ENCODE data around the gene ZNF813. TPM values are rescaled to one million over a fixed set of nuclear protein-coding genes. Genes with fewer than 3 reads are reported as not detected.

ZNF813 gene
- total RNA-seq, 1 donor from 2014 or later, result 4.6 TPM

GRCh38 chr19:53537521-53538377 is 70.2 kb downstream of the ZNF813 start, which contains the start of gene ZNF331:
ZNF331 (plus strand) TSS chr19:53538145; CDS start chr19:53569377, 31,232 bp downstream.
- TF ChIP-seq CTCF (conservative IDR thresholded peaks at IDR 0.05; ENCODE audit: low read depth, low read length), result peak; percentile 31
- peak within 1 kb of the TSS; percentile 77 for H3K4me3 ChIP-seq (ENCODE audit: low read depth, low read length)
- no peak for DNase-seq (ENCODE audit: low read depth)

GRCh38 chr19:53538378-53539109 is 71.0 kb downstream of the ZNF813 start:
- no peak for TF ChIP-seq CTCF (conservative IDR thresholded peaks at IDR 0.05; ENCODE audit: low read depth, low read length)
- no peak for DNase-seq (ENCODE audit: low read depth)
- peak overlapping the region; percentile 77 for H3K4me3 ChIP-seq (ENCODE audit: low read depth, low read length)

- no peak for TF ChIP-seq CTCF (conservative IDR thresholded peaks at IDR 0.05; ENCODE audit: low read depth, low read length)
- DNase-seq (ENCODE audit: low read depth), result no peak
- H3K4me3 ChIP-seq (ENCODE audit: low read depth, low read length), result no peak overlapping the region
These were observed 72.6 kb downstream of the ZNF813 start for GRCh38 chr19:53540091-53540490.

GRCh38 chr19:53541971-53542370 is 74.4 kb downstream of the ZNF813 start:
- H3K4me3 ChIP-seq (ENCODE audit: low read depth, low read length), result no peak overlapping the region
- no peak for DNase-seq (ENCODE audit: low read depth)
- no peak for TF ChIP-seq CTCF (conservative IDR thresholded peaks at IDR 0.05; ENCODE audit: low read depth, low read length)

- DNase-seq (ENCODE audit: low read depth), result no peak
- H3K4me3 ChIP-seq (ENCODE audit: low read depth, low read length), result no peak overlapping the region
- no peak for TF ChIP-seq CTCF (conservative IDR thresholded peaks at IDR 0.05; ENCODE audit: low read depth, low read length)
These were observed 77.9 kb downstream of the ZNF813 start for GRCh38 chr19:53545271-53546065.

Other genes with a start within 250 kb of the ZNF813 start
- gene ZNF677, start 212.9 kb upstream of the ZNF813 start, total RNA-seq, result 8.5 and 25.3 TPM in 2 replicates
- not detected in 2 replicates for gene VN1R2, start 209.4 kb upstream of the ZNF813 start, total RNA-seq
- not detected in 2 replicates for gene VN1R4, start 200.0 kb upstream of the ZNF813 start, total RNA-seq
- 4.5 and 4.6 TPM in 2 replicates for gene ZNF845, start 134.0 kb upstream of the ZNF813 start, total RNA-seq
- 5.6 and 16.3 TPM in 2 replicates for gene ZNF525, start 102.0 kb upstream of the ZNF813 start, total RNA-seq
- gene ZNF765, start 72.6 kb upstream of the ZNF813 start, total RNA-seq, result 5.1 and 5.5 TPM in 2 replicates
- gene ZNF761, start 35.7 kb upstream of the ZNF813 start, total RNA-seq, result 4.4 and 6.1 TPM in 2 replicates
- gene ZNF331, start 70.4 kb downstream of the ZNF813 start, total RNA-seq, result 5.3 and 6.1 TPM in 2 replicates
- gene DPRX, start 164.3 kb downstream of the ZNF813 start, total RNA-seq, result not detected in 2 replicates